ENCODE results near the gene MACROD1. TPM values are rescaled to one million over a fixed set of nuclear protein-coding genes. Genes with fewer than 3 reads are reported as not detected.

Gene MACROD1
- total and polyA plus RNA-seq, 2 of the 13 experiments (the other 11 are each of a cell fraction or from before 2014, with no cell fraction given), result 23.1 to 34.5 TPM

- TF ChIP-seq ZNF281 (CRISPR knock-in tag; IDR thresholded peaks at IDR 0.05; ENCODE audit: borderline replicate concordance), result peak; percentile 10; the same call in 1 of the 2 replicates
- no peak for TF ChIP-seq ZNF788 (CRISPR knock-in tag; IDR thresholded peaks at IDR 0.05; ENCODE audit: borderline replicate concordance)
- no peak for TF ChIP-seq ZSCAN22 (CRISPR knock-in tag; IDR thresholded peaks at IDR 0.05)
- TF ChIP-seq SOX5 (CRISPR knock-in tag; IDR thresholded peaks at IDR 0.05; ENCODE audit: borderline replicate concordance), result no peak
- TF ChIP-seq THAP8 (CRISPR knock-in tag; IDR thresholded peaks at IDR 0.05; ENCODE audit: borderline replicate concordance), result no peak
- TF ChIP-seq MXI1 (IDR thresholded peaks at IDR 0.05; ENCODE audit: borderline replicate concordance, low read depth, low read length), result peak; percentile 84; the same call in 2 of the 3 replicates
- TF ChIP-seq ZNF660 (CRISPR knock-in tag; IDR thresholded peaks at IDR 0.05; ENCODE audit: borderline replicate concordance, low read depth), result no peak
- no peak for TF ChIP-seq ZNF382 (CRISPR knock-in tag; IDR thresholded peaks at IDR 0.05; ENCODE audit: borderline replicate concordance)
- TF ChIP-seq ZNF616 (CRISPR knock-in tag; IDR thresholded peaks at IDR 0.05; ENCODE audit: low read depth), result no peak
- TF ChIP-seq RBM22 (optimal IDR thresholded peaks at IDR 0.05; ENCODE audit: low read length), result no peak
- TF ChIP-seq NR3C1 (CRISPR knock-in tag; IDR thresholded peaks at IDR 0.05), result no peak
- TF ChIP-seq ZNF512B (CRISPR knock-in tag; IDR thresholded peaks at IDR 0.05; ENCODE audit: borderline replicate concordance), result no peak
- TF ChIP-seq ZSCAN31 (CRISPR knock-in tag; IDR thresholded peaks at IDR 0.05; ENCODE audit: low read depth), result peak; percentile 55
- TF ChIP-seq ZNF737 (CRISPR knock-in tag; IDR thresholded peaks at IDR 0.05; ENCODE audit: borderline replicate concordance), result no peak
- peak; percentile 92; the same call in 1 of the 2 replicates for TF ChIP-seq ZFP82 (CRISPR knock-in tag; IDR thresholded peaks at IDR 0.05; ENCODE audit: borderline replicate concordance)
- TF ChIP-seq ZNF510 (CRISPR knock-in tag; IDR thresholded peaks at IDR 0.05; ENCODE audit: low read depth), result no peak
- peak; percentile 74 for TF ChIP-seq DMAP1 (CRISPR knock-in tag; IDR thresholded peaks at IDR 0.05)
- no peak for TF ChIP-seq ZNF512 (CRISPR knock-in tag; IDR thresholded peaks at IDR 0.05)
- peak; percentile 66 for TF ChIP-seq ZBTB14 (CRISPR knock-in tag; IDR thresholded peaks at IDR 0.05)
- TF ChIP-seq ASH2L (IDR thresholded peaks at IDR 0.05; ENCODE audit: insufficient read length, low read depth, low read length), result peak; percentile 74
Measured at GRCh38 chr11:64165842-64166635, at the start of gene MACROD1 (continued).

Data from HepG2 (cell line).